ENCODE results near the gene ARHGAP15.
A peak's percentile ranks its signal among the peaks of the same experiment; 100 is the strongest.

The ARHGAP15 gene

GRCh38 chr2:143690235-143690634 is 561.0 kb downstream of the ARHGAP15 start:
- DNase-seq (ENCODE audit: low spot score): no peak

GRCh38 chr2:143691121-143691520 is 561.9 kb downstream of the ARHGAP15 start:
- no peak for DNase-seq (ENCODE audit: low spot score)

GRCh38 chr2:143692162-143692561 is 562.9 kb downstream of the ARHGAP15 start:
- DNase-seq (ENCODE audit: low spot score): no peak

GRCh38 chr2:143692967-143693366 is 563.7 kb downstream of the ARHGAP15 start:
- no peak for DNase-seq (ENCODE audit: low spot score)

GRCh38 chr2:143694335-143694734 is 565.1 kb downstream of the ARHGAP15 start:
- no peak for DNase-seq (ENCODE audit: low spot score)

- no peak for DNase-seq (ENCODE audit: low spot score)
Measured at GRCh38 chr2:143696651-143697050, 567.4 kb downstream of the ARHGAP15 start.

- DNase-seq (ENCODE audit: low spot score): no peak
Measured at GRCh38 chr2:143697744-143698143, 568.5 kb downstream of the ARHGAP15 start.

GRCh38 chr2:143698352-143698751 is 569.1 kb downstream of the ARHGAP15 start:
- DNase-seq (ENCODE audit: low spot score): no peak

- no peak for DNase-seq (ENCODE audit: low spot score)
Measured at GRCh38 chr2:143698888-143699570, 569.8 kb downstream of the ARHGAP15 start.

GRCh38 chr2:143700865-143701264 is 571.6 kb downstream of the ARHGAP15 start:
- DNase-seq (ENCODE audit: low spot score): peak; percentile 4

- no peak for DNase-seq (ENCODE audit: low spot score)
Measured at GRCh38 chr2:143701785-143702184, 572.6 kb downstream of the ARHGAP15 start.

- DNase-seq (ENCODE audit: low spot score): no peak
Measured at GRCh38 chr2:143702931-143703330, 573.7 kb downstream of the ARHGAP15 start.

GRCh38 chr2:143704451-143705106 is 575.4 kb downstream of the ARHGAP15 start:
- no peak for DNase-seq (ENCODE audit: low spot score)

- no peak for DNase-seq (ENCODE audit: low spot score)
Measured at GRCh38 chr2:143705108-143705707, 576.0 kb downstream of the ARHGAP15 start.

GRCh38 chr2:143706354-143706753 is 577.1 kb downstream of the ARHGAP15 start:
- DNase-seq (ENCODE audit: low spot score): no peak

GRCh38 chr2:143708682-143709081 is 579.5 kb downstream of the ARHGAP15 start:
- no peak for DNase-seq (ENCODE audit: low spot score)

GRCh38 chr2:143710196-143710595 is 581.0 kb downstream of the ARHGAP15 start:
- no peak for DNase-seq (ENCODE audit: low spot score)

GRCh38 chr2:143710879-143711278 is 581.7 kb downstream of the ARHGAP15 start:
- DNase-seq (ENCODE audit: low spot score): no peak

GRCh38 chr2:143716522-143716921 is 587.3 kb downstream of the ARHGAP15 start:
- DNase-seq (ENCODE audit: low spot score): no peak

- peak; percentile 42 for DNase-seq (ENCODE audit: low spot score)
Measured at GRCh38 chr2:143717053-143717452, 587.8 kb downstream of the ARHGAP15 start.

- peak; percentile 21 for DNase-seq (ENCODE audit: low spot score)
Measured at GRCh38 chr2:143717536-143718168, 588.4 kb downstream of the ARHGAP15 start.

- no peak for DNase-seq (ENCODE audit: low spot score)
Measured at GRCh38 chr2:143718745-143719144, 589.5 kb downstream of the ARHGAP15 start.

GRCh38 chr2:143719406-143719805 is 590.2 kb downstream of the ARHGAP15 start:
- no peak for DNase-seq (ENCODE audit: low spot score)
